NCI-H187 treated with DMSO at 0.1 percent for 48 hours (cell line): ENCODE data around the gene G2E3.
"Not testable (repeated sequence)": the region's sequence is repeated elsewhere in the genome, so short reads cannot be mapped to it uniquely, and the experiment has no call there.

Experiments
- DNase-seq: peaks from one replicate; lab custom pipeline; 2025; lab: John Stamatoyannopoulos, UW

G2E3 gene

DNA sequence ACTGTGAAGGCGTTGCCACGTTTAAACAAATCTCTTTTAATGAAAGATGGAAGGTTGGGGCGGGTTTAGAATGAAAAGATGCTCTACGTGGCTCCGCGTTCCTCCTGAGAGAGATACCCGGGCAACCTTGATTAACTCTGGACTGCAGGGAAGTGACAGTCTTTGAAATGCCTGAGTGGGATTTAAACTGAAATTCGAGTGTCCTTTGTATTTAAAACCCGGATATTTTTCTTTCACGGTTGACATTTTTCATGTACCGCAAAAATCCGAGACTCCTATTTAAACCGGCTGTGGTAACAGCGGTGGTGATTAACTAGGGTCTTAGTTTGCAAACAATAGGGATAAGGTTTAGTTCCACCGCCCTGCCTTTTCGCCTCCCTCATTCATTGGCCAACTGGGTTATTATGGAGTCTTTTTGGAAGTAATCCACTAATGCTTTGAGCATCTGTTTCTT is 707 bp downstream of the G2E3 start:
- no peak for DNase-seq

- DNase-seq: no peak
Observed at GRCh38 chr14:30560581-30560980, 1.6 kb downstream of the G2E3 start.

- DNase-seq: no peak
Observed at GRCh38 chr14:30564235-30564867, 5.4 kb downstream of the G2E3 start.

GRCh38 chr14:30564868-30565248 is 5.9 kb downstream of the G2E3 start:
- no peak for DNase-seq

GRCh38 chr14:30569216-30569902 is 10.4 kb downstream of the G2E3 start:
- no peak for DNase-seq

DNA sequence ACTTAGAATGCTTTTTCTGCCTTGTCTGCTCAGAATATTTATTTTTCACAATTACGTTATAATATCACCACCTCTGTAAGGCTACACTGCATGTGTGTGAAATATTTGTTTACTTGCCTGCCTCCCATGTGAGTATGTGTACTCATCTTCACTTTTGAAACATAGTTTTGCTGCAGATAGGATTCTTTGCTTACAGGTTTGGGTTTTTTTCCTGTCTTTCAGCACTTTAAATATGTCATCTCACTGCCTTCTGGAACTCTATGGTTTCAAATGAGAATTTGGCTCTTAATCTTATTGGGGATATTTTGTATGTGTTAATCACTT is 10.9 kb downstream of the G2E3 start:
- no peak for DNase-seq

DNA sequence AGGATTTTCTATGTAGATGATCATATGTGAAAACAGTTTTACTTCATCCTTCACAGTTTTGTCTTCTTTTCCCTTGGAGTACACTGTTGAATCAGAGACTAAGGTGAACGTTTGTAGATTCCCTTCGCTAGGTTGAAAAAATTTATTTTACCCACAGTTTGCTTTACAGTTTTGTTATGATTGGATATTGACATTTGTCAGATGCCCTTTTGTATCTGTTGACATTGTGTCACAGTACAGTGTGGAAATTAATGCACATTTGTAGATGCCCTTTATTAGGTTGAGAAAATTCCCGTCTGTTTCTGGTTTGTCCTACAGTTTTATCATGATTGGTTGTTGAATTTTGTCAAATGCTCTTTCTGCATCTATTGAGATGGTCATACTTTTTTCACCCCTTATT is 13.3 kb downstream of the G2E3 start:
- DNase-seq: no peak

- DNase-seq: no peak
Observed at GRCh38 chr14:30572771-30573170, 13.8 kb downstream of the G2E3 start.

DNA sequence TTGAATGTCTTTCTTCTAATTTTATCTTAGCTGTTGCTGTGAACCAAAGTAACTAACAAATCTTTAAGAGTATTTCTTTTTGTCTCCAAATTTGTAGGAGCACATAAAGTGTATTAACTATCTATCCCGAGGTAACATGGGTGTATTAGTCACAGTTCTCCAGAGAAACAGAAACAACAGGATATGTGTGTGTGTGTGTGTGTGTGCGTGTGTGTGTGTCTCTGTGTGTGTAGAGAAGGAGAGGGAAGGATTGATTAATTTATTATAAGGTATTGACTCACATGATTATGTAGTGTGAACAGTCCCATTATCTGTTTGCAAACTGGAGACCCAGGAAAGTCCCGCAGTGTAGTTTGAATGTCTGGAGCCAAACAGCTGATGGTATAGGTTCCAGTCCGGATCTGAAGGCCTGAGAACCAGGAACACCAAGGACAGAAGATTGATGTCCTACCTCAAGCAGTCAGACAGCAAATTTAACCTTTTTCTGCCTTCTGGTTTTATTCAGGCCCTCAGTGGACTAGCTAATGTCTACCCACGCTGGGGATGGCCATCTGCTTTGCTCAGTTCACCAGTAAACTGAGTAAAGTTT is 14.4 kb downstream of the G2E3 start:
- DNase-seq: no peak

DNA sequence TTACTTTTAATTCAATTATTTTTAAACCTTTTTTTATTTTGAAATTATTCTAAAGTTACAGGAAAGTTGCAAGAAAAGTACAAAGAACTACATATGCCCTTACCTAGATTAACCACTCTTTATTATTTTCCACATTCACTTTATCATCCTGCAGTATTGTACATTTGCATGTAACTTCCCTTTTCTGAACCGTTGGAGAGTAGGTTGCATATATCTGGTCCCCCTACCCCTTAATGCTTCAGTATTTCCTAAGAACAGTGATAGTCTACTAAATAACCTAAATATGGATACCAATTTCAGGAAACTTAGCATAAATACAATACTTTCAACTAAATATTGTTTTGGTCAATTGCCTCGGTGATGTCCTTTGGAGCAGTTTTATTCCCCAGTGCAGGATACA is 15.0 kb downstream of the G2E3 start:
- no peak for DNase-seq

DNA sequence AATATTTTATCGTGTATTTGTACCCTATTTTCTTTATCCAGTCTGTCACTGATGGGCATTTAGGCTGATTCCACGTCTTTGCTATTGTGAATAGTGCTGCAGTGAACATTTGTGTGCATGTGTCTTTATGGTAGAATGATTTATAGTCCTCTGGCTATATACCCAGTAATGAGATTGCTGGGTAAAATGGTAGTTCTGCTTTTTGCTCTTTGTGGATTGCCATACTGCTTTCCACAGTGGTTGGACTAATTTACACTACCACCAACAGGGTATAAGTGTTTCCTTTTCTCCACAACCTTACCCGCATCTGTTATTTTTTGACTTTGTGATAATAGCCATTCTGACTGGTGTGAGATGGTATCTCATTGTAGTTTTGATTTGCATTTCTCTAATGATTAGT is 15.8 kb downstream of the G2E3 start:
- DNase-seq: not testable (repeated sequence)

DNA sequence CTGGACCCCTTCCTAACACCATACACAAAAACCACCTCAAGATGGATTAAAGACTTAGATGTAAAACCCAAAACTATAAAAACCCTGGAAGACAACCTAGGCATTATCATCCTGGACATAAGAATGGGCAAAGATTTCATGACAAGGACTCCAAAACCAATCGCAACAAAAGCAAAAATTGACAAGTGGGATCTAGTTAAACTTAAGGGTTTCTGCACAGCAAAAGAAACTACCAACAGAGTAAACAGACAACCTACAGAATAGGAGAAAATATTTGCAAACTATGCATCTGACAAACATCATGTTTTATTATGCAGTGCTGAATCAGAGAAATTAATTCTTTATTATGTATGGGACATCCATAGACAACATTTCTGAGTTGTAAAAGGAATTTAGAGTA is 17.4 kb downstream of the G2E3 start:
- DNase-seq: not testable (repeated sequence)

- DNase-seq: no peak
Observed at GRCh38 chr14:30580616-30581282, 21.8 kb downstream of the G2E3 start.

DNA sequence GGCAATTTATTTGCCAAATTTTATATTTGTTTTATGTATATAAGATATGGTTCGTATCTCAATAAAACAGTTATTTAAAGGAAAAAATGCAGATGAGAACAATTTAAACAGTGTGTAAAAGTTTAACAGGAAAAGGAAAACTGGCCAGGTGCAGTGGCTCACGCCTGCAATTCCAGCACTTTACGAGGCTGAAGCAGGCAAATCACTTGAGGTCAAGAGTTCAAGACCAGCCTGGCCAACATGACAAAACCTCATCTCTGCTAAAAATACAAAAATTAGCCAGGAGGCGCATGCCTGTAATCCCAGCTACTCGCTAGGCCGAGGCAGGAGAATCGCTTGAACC is 22.3 kb downstream of the G2E3 start:
- DNase-seq: no peak

DNA sequence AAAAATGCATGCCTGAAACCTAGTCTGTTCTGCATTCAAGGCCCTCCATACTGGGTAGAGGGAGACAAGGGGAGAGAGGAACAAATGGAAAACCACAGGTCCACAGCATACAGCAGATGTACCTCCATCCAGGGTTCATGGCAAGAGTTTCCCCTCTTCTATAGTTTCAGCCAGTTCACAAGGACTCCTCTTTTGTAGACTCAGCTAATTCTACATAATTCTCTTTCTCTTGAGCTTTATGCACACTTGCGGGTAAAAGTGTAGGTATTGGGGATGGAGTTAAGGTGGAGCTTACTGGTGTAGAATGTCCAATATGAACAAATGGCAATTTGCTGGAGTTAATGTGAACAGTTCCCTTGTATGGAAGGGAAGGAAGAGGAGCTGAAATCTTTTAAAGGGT is 23.4 kb downstream of the G2E3 start:
- DNase-seq: no peak

GRCh38 chr14:30584058-30584630 is 25.2 kb downstream of the G2E3 start:
- DNase-seq: no peak

DNA sequence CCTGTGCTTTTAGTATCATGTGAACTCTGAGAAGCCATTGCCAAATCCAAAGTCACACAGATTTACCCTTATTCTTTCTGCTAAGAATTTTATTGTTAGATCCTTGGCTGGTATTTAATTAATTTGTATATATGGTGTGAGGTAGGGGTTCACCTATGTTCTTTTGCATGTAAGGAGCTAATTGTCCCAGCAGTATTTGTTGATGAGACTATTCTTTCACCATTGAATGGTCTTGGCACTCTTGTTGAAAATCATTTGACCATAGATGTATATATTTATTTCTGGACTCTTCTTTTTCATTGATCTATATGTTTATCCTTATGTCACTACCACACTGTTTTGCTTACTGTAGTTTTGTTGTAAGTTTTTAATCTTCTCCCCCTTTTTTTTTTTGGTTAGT is 26.2 kb downstream of the G2E3 start:
- DNase-seq: no peak

DNA sequence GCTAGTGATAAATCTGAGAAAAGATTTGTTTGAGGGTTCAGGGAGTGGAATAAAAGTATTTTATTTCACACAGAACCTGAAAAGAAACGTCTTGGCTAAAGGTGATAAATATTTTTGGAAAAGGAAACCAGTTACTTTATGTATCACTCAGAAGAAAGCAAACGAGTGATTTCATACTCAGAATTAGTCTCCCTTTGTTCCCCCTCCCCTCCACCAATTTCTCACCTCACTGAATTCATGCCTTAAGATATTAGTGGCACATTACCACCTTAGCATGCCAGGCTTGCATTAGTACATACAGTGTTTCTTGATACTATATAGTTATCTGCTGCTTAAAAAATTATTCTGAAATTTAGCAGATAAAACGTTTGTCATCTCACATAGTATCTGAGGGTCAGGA is 28.2 kb downstream of the G2E3 start:
- no peak for DNase-seq

DNA sequence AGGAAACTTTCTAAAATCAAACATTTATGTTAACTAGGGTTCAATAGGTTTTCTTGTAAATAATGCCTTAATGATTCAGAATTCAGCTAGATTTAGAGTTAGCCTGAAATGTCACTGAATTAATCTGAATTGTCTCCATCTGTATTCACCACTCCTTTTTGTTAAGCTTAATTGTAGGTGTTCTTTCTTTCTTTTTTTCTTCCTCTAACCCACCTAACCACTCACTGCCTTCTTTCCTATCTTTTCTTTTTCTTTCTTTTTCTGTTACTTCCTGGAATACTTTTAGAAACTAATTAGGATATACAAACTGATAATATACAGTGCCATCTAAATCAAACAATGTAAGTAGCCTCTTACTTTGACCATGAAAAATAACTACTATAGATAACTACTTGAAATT is 29.9 kb downstream of the G2E3 start:
- DNase-seq: no peak

DNA sequence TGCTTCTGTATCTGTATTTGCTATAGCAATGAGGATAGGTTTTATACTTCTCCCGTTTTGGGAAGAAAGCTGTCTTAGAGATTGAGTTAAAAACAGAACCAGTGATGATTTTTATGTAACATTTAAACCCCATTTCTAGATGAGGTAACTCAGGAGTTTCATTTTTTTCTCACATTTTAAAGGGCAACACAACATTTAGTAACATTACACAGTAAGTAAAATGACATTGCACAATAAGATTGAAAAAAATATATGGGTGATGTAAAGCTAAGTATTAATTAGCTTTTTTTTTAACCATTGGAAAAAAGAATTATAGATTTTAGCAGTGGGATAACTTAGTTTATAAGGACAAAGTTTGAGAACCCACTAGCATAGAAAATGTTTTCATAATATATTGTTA is 38.0 kb downstream of the G2E3 start:
- DNase-seq: no peak

GRCh38 chr14:30597504-30597903 is 38.5 kb downstream of the G2E3 start:
- DNase-seq: no peak

DNA sequence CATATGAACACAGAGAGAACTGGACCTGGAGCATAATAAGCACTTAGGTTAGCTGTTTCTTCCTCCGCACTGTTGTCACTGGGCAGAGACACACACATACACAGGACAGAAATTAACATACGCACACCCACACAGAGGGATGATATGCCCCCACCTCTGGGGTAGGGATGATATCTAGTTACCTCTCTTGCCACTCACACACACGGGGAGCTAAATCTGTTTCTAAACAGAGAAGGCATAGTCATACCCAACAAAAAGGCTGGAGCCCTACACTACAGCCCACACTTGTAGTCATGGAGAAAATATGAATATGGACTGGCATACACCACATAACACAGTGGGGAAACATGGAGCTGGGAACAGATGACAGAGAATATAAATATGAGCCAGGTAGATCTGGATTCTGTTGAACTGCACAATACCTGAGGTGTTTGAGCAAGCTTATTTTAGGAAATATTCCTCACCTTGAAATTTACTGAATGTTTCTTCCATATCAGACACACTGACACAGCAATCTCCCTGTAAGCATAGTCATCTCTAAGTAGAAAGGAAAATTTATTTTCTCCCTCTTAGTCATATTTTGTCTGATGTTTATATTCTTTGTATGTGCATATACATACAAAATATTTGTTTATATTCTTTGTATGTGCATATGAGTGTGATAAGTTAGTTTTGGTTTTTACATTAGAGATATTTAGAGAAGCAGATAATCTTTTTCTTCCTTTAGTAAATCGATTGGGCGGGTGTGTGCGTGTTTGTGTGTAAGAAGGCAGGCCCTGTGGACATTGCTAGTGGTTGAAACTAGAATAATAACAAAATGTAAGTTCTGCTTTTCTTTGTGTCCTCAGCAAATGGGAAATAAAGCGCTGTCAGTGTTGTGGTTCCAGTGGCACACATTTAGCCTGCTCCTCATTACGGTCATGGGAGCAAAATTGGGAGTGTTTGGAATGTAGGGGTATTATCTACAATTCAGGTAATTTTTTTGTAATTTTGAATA is 42.3 kb downstream of the G2E3 start:
- DNase-seq: no peak
